ENCODE measurements around the gene PRLHR.

- TF ChIP-seq POLR2AphosphoS5 (IDR thresholded peaks at IDR 0.05; ENCODE audit: low read depth, low read length) (no peak), POLR2A (IDR thresholded peaks at IDR 0.05; ENCODE audit: low read depth, low read length) (no peak), TAF1 (IDR thresholded peaks at IDR 0.05; ENCODE audit: low read depth, low read length) (no peak), SPI1 (IDR thresholded peaks at IDR 0.05; ENCODE audit: low read depth, low read length) (no peak), PAX5 (IDR thresholded peaks at IDR 0.05; ENCODE audit: insufficient read depth, low read length, severe bottlenecking) (no peak), POU2F2 (IDR thresholded peaks at IDR 0.05; ENCODE audit: low read depth, low read length) (no peak)
Measured at GRCh38 chr10:118564652-118565051, 30.8 kb downstream of the PRLHR start.
